Measurements from ENCODE around the gene SLC27A4.

The SLC27A4 gene

DNA sequence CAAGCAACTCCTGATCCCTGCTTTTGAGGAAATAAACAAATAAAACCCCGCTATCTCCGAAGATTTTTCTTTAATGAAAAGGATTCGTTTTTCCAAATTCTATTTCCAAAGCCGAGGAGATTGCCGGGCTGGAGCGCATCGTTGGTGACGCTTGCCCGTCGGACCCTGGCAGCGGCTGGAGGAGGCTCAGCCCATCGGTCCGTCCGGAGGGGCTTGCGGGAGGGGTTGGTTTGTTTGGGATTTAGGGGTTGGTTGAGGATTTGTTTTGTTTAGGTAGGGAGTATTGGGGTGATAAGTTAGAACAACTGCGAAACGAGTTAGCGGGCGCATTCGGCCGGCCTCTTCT is 51.6 kb downstream of the SLC27A4 start:
- no peak for DNase-seq (ENCODE audit: low spot score)

DNA sequence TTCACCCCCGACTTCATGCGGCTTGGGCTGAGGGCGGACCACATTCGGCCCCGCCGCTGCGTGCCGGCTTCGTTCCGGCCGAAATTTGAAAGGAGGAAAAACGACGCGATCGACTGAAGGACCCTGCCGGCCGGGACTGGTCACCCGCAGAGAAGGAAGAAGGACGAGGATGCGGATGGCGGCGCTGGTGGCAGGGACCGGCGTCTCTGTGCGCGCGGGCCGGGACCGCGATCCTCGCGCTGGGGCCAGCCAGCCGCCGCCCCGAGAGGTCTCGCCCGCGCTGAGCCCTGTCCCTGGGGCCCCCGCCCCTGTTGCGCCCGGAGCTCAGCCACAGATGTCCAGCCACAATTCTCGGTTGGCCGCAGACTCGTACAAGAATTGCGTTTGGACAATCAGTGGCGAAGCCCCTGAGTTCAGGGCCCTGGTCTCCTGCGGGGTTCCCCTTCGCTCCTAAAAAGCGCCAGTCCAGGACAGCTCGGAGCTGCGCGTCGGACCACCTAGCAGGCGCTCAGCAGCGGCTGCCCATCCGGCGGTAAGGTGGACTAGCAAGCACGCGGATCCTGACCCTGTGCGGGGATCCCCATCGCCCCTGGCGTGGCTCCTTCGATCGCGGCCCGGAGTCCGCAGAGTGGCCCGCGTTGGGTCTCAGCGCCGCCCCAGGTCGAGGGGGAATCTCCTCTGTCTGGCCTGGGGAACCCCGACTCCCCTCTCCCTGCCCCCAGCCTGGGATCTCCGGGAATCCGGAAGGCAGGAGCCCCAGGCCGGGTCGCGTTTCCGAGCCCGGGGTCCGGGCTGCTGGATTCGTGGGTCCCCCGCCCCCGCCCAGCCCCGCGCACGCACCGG is 52.2 kb downstream of the SLC27A4 start:
- no peak for DNase-seq (ENCODE audit: low spot score)

DNA sequence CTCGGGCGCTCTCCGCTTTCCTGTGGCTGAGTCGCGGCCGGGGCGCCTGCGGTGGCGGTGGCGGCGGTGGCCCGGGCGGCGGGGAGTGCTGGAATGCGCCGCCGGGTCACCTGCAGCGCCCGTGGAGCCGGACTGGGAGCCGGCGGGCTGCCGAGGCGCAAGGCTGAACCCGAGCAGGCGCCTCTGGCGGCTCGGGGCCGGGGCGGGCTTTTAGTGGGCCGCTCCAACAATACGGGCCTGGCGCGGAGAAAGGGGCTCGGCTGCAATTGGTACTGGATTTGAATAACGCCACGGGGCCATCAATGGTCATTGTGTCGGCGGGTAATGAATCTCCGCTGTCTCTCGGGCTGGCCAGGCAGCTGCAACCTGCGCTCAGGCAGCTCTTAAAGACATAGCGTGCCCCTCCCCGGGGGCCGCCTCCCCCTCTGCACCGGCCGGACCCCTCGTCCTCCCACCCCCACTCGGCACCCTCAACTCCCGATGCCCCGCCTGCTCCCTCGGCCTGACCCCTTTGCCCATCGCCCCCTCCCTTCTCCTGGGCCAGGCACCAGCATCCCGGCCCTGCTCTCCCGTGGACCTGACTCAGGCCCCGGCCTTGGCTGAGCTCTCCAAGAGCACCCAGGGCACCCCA is 52.9 kb downstream of the SLC27A4 start:
- no peak for DNase-seq (ENCODE audit: low spot score)

DNA sequence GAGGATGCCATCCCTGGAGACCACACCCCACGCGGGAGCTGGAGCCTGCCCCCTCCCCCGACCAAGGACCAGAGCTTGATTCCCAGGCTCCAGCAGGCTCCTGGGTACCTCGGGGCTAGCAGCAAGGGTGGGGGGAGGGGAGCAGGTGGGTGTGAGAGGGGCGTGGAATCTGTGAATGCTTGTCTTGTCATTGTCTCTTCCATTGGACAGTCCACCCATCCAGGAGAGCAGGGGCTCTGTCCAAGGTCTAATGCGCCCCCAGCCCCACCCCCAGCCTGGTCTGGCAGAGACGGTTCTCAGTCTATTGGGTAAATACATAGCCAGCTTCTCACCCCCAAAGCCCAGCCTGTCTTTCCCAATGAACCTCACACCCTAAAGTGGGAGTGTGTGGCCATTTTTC is 53.6 kb downstream of the SLC27A4 start:
- DNase-seq (ENCODE audit: low spot score), result no peak

DNA sequence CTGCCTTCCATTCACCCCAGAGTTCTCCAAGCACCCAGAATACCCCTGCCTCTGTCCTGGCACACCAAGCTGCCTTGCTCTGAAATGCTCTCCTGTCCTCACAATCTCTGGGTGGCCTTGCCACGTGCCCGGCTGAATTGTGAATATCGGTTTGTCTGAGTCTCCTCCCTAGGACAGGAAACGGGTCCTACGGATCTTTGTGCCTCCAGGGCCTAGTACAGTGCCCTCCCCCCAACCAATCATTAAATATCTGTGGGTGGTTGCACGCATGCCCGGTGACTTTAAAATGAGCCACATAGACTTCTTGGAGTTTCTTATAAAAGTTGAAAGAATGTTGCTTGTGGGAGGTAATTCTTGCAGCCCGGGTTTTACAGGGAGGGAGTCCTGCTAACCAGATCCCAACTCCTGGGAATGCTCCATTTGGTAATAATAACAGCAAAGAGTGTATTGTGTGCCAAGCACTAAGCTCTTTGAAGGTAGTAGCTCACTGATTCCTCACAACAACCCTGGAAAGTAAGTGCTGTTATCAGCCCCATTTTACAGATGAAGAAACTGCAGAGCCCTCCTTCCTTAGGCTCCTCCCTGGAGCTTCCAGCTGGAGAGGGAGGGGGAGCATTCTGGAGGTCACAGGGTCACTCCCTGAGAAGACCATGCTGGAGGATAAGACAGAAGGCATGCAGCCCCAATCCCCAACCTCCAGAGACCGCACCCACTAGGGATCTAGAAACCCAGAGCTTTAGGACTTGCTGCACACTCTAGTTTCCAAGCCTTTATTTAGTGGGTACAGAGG is 54.2 kb downstream of the SLC27A4 start:
- DNase-seq (ENCODE audit: low spot score), result no peak

DNA sequence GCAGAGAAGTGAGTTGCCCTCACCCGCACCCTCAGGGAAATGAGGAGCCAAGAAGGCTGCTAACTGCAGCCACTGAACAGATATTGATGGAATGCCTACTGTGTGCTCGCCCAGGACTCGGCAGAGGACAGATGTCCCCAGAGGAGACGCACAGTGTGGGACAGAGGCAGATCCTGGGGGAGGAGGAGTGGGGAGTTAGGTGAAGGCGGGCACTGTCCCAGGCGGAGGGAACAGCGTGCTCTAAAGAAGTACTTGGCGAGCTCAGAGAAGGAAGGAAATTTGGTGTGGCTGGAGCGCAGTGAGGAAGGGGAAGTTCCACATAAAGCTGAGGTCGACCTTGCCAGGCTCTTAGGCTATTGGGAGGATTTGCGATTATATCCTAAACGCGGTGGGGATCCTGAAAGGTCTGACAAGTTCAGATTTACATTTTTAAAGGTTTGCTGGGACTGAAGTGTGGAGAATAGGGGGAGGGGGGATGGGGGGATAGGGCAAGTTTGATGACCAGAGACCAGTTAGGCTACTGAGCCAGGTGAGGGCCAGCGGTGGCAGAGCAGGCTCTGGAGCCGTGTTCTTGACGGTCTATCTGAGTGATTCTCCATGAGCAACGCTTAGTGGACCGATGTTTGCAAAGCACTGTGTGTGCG is 56.8 kb downstream of the SLC27A4 start:
- DNase-seq (ENCODE audit: low spot score), result no peak

DNA sequence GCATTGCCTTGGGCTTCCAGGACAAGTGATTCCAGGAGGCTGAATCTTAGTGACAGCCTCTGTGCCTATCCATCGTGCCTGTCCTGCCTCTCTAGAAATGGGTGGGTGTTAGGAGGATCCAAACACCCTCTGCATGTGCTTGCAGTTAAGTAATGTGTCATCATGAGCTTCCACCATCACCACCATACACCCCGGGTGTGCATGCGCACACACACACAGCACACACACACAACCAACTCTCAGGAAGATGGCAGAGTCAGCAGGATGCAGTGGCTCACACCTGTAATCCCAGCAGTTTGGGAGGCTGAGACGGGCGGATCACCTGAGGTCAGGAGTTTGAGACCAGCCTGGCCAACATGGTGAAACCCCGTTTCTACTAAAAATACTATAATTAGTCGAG is 57.5 kb downstream of the SLC27A4 start:
- no peak for DNase-seq (ENCODE audit: low spot score)

DNA sequence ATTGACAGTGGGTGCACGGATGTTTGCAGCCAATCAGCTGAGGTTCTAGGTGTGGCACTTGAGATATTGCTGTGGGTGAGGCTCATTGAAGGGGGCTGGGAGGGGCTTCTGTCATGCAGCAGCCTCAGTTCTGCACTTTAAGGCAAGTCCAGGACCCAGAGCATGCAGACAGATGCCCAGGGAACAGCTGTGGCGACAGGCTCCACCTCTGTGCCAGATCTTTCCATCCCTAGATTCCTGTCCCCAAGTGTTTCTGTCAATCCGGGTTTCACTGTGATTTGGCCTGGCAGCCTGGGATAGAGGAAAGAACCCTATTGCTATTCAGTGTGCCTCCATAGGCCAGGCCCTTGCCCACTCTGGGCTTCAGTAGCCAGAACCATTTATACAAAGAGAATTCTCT is 59.5 kb downstream of the SLC27A4 start:
- no peak for DNase-seq (ENCODE audit: low spot score)

DNA sequence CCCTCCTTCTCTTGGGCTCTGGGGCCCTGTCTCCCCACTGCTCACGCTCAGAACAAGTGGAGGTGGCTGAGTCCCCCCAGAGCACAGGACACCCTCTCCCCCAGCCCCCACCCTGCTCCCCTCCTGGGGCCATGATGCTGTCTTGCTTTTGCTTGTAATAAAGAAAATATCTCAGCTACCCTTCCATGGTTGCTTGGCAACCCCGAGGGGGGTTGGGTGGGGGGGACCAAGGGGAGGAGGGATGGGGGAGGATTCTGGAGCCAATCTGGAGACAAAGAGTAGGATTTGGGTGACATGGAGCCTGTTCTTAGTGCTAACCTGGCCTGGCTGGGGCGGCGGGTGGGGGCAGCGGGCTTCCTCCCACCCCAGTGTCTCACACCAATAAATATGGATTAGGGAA is 64.2 kb downstream of the SLC27A4 start:
- no peak for DNase-seq (ENCODE audit: low spot score)

DNA sequence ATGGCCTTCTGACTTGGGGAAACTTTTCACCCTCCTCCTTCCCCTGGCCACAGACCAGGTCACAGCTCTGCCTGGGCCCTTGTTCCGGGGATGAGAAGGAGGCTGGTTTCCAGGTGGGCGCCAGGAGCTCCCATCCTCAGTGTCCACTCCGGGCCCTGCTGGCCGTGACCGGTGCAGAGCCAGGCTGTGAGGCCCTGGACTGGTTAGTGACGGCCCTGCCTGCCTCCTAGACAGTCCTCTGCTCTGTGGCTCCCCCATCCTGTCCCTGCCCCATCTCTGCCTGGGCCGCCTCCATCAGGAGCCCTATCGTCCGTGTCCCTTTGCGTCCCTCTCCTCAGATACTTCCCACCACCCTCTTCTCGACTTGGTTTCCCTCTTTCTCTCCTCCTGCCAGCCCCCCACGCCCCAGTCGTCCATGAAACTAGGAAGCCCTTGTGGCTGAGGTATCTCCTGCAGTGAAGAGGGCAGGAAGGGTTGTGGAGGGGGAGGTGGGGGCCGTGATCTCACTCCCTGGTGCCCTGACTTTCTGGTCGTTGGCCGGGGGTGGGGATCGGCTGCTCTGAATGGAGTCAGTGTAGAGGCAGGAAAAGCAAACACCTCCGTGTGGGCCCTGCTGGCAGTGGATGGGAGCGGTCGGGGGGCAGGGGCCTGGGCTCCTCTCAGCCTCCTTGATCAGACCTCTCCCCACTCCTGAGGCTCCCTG is 64.9 kb downstream of the SLC27A4 start:
- DNase-seq (ENCODE audit: low spot score), result no peak

DNA sequence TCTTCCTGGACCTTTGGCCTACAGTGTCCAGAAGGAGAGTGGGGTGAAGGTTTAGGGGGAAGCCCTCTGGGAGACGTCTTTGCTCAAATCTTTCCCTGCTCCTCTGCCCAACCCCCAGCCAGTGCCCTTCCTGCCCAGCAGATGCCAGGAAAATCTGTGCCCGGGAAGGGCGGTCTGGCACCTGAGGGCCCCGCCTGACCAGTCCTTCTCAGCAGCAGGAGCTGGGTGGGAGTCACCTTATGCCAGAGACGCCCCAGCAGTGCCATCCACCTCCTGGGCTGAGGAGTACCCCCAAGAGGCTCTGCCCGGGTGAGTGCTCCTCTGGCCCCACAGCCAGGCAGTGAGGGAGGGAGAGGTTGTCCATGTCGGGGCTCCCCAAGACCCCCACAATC is 65.4 kb downstream of the SLC27A4 start:
- DNase-seq (ENCODE audit: low spot score), result no peak

DNA sequence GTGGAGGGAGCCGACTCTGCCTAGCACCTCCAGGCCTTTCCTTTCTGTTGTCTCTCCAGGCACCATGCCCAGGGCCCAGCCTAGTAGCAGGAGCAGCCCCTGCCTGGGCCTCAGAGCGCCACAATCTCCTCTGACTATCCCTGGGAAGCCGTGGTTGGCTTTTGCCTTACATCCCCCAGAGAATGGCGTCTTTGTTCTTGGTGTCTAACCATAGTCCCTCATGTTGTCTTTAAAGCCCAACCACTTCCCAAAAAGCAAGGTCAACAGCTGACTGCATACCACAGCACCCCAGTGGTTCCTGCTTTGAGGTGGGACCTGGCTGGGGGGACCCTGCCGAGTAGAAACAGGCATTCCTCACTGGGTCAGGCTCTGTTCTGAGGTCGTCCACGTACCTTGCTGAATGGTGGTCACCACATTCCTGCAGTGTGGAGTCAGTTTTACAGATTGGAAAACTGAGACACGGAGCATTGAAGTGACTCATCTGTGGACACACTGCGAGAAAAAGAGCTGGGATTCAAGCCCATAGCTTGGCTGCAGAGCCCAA is 66.6 kb downstream of the SLC27A4 start:
- no peak for DNase-seq (ENCODE audit: low spot score)

DNA sequence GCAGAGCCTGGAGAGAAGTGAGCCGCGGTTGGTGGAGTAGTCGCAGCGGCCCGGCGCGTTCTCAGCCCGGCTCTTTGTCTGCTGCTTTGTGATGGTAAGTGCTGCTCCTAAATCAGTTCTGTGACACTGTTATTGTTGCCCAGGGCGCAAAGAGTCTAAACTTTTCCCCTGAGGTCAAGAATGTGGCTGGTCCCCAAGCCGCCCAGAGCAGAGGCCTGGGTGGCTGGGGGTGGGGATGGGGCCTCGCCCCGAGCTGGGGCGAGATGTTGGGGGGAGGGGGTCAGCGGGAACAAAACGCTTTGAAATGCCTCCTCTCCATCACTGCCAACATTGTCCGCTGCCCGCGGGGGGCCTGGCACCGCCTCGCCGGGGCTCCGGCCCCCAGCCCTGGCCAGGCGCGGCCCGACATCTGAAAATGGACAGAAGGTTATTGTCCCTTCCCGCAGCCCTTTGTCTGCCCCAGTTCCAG is 68.7 kb downstream of the SLC27A4 start:
- no peak for DNase-seq (ENCODE audit: low spot score)

DNA sequence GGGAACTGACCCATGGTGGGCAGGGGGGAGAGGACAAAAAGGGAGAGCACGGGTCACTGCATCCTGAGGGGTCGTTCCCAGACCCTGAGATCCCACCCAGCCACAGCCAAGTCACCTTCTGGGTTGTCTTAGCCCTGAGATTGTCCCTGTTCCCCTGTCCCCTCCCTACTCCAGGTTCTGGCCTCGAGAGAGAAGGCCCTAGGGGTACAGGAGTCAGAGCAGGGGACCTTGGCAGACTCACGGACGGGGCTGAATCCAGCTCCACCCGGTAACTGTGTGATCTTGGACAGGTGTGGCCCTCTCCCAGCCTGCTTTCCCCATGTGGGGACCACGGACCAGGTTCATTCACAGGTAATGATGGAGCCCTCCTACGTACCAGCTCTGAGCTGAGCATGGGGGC is 69.1 kb downstream of the SLC27A4 start:
- DNase-seq (ENCODE audit: low spot score), result no peak

DNA sequence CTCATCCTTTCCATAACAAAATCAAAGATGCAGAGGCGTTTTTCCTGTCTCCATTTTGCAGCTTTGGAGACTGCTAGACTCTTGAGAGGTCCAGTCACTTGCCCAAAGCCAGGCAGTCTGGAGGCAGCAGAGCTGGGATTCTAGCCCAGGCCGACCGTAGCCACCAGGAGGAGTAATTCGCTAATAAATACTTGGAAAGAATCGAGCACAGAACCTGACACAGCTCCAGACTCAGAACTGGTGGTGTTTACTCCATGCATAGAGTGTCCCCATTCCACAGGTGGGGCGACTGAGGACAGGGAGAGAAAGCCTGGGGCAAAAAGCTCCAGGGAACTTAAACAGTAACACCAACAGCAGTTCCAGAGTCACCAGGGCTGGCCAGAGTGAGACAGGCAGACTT is 69.7 kb downstream of the SLC27A4 start:
- peak; percentile 51 for DNase-seq (ENCODE audit: low spot score)
